Activated CD8-positive, alpha-beta T cell treated with anti-CD3 and anti-CD28 coated beads, Interleukin-2, amount 10 ng/mL, durations not matched to agents 7 days and 5 days (primary cell): ENCODE data around the gene RPS3. TPM values are rescaled to one million over a fixed set of nuclear protein-coding genes. Genes with fewer than 3 reads are reported as not detected.

Experiments
- ATAC-seq: fragments of 150-1000 bp; cut with Tn5 transposase; one replicate; pipeline ENCODE4 v1.10.0; 2021; ENCODE audit warnings: moderate library complexity
- CTCF ChIA-PET: fragments of 350-600 bp; sonication (Branson Sonifier 250); formaldehyde crosslinking; loops from one replicate; lab custom pipeline; 2021; ENCODE audit warnings: antibody characterized with exemption; lab: Charles Lee
- POLR2A ChIA-PET: fragments of 350-600 bp; sonication (Branson Sonifier 250); formaldehyde crosslinking; loops from one replicate; lab custom pipeline; 2021; ENCODE audit warnings: antibody characterized with exemption; lab: Charles Lee
- DNase-seq: peaks from one replicate; pipeline ENCODE4 v3.0.0-alpha.2; 2020
- H3K27ac Mint-ChIP-seq: one replicate; pipeline ENCODE4 v1.8.0; 2021; ENCODE audit warnings: mild to moderate bottlenecking, mixed read lengths
- H3K27me3 Mint-ChIP-seq: one replicate; pipeline ENCODE4 v1.8.0; 2021; ENCODE audit warnings: low read depth, mixed read lengths
- H3K36me3 Mint-ChIP-seq: one replicate; pipeline ENCODE4 v1.8.0; 2021; ENCODE audit warnings: low read depth, mixed read lengths
- H3K4me1 Mint-ChIP-seq: one replicate; pipeline ENCODE4 v1.8.0; 2021; ENCODE audit warnings: low read depth, mixed read lengths
- H3K4me3 Mint-ChIP-seq: one replicate; pipeline ENCODE4 v1.8.0; 2021; ENCODE audit warnings: mild to moderate bottlenecking, mixed read lengths
- H3K9me3 Mint-ChIP-seq: one replicate; pipeline ENCODE4 v1.8.0; 2022; ENCODE audit warnings: mixed read lengths; ENCODE audit not compliant: insufficient read depth
- total RNA-seq, 2 experiments: library from RNA; stranded (reverse); gene quantifications; one replicate each; pipeline ENCODE4 v1.2.3, GENCODE V29; 2021

RPS3 gene
- total RNA-seq, 2 experiments from 2014 or later, result 2,820 to 2,871 TPM

DNA sequence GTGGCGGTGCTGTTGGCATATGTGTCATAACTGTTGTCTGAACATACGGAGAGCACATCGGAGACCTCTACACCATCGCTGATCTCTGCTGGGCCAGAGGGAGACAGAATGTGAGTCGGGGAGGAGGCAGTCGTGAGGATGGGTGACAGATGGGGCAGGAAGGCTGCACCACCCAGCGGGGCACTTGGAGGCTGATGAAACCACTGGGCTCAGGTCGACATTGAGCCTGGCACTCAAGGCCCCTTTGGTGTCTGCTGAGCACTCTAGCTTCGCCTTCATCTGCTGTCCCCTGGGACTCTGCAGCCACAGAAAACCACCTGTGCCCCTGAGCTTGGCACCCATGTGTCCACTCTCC, 36.2 kb downstream of the RPS3 start:
- H3K27me3 Mint-ChIP-seq, result peaks cover 29% of the 10 kb centered on the region
- CTCF ChIA-PET, result interaction anchor here (1.2 to 1.8 kb wide), 2 partner anchors 10 to 96 kb away, joined by 5 read pairs; no protein-coding TSS in a partner anchor
- H3K27ac Mint-ChIP-seq, result no peak overlapping the region
- ATAC-seq (no peak), DNase-seq (no peak)
- H3K4me3 Mint-ChIP-seq, result no peak overlapping the region
- peaks cover 3% of the 10 kb centered on the region for H3K4me1 Mint-ChIP-seq
- H3K9me3 Mint-ChIP-seq, result no peaks in the 10 kb centered on the region
- H3K36me3 Mint-ChIP-seq, result no peaks in the 10 kb centered on the region
- POLR2A ChIA-PET, result no interaction called here

DNA sequence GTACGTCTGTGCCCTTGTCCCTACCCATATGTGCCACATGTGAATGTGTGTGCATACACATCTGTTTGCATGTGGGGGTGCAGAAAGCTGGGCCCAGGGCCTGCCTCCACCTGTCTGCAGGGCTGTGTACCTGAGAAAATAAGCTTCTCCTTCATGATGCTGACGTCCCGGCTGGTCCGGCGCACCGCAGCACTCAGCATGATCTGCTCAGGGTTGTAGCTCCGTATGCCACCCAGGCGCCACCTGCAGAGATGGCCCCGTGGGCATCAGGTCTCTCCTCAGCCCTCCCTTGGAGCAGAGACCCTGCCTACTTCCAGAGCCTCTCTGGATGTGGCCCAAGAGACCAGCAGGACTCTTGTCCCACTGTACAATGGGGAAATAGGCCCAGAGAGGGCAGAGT, 37.5 kb downstream of the RPS3 start:
- no peak for ATAC-seq
- ChIA-PET POLR2A (interaction anchor here (0.6 kb wide), 2 partner anchors 16 to 24 kb away, joined by 3 to 4 read pairs; no protein-coding TSS in a partner anchor), CTCF (interaction anchor here (0.7 to 1.2 kb wide), 3 partner anchors 9 to 95 kb away, joined by 3 to 5 read pairs (median 4); partner anchors contain the start of gene GDPD5)
- H3K9me3 Mint-ChIP-seq, result no peaks in the 10 kb centered on the region
- no peak overlapping the region for H3K27ac Mint-ChIP-seq
- H3K27me3 Mint-ChIP-seq, result peaks cover 16% of the 10 kb centered on the region
- H3K4me1 Mint-ChIP-seq, result no peaks in the 10 kb centered on the region
- H3K4me3 Mint-ChIP-seq, result no peak overlapping the region
- DNase-seq, result no peak
- no peaks in the 10 kb centered on the region for H3K36me3 Mint-ChIP-seq

DNA sequence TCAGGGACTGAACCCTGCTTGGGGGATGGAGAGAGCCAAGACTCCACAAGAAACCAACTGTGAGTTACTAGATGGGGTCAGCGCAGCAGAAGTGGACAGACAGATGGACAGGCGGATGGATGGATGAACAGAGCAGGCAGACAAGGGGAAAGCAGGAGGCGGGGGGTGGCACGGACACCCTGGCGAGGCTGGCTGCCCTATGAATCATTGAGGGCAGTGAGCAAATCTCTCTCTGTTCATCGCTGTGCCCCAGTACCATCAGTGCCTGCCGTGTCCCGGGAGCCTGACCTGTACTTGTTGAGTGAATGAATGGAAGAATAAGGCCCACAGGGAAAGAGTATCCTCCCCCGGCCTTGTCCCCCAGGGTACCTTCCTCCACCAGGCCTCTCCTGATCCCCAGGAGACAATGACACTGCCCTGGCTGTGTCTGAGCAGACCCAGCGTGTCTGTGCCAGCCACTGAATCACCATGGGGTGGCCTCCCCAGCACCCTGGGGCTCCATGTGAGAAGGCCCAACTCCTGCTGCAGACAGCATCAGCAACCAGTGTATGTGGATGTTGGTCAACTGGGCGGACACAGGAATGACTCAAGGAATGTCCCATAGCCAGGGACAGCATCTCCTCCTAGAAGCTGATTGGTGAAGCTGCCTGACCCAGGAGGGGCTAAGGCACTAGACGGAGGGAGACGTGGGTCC, 38.8 kb downstream of the RPS3 start:
- no peaks in the 10 kb centered on the region for H3K36me3 Mint-ChIP-seq
- no peaks in the 10 kb centered on the region for H3K4me1 Mint-ChIP-seq
- POLR2A ChIA-PET, result interaction anchor here (1.1 kb wide), 1 partner anchor 8 kb away, joined by 3 read pairs; no protein-coding TSS in a partner anchor
- peaks cover 5% of the 10 kb centered on the region for H3K27me3 Mint-ChIP-seq
- DNase-seq, result no peak
- H3K4me3 Mint-ChIP-seq, result no peak overlapping the region
- no peak overlapping the region for H3K27ac Mint-ChIP-seq
- no peaks in the 10 kb centered on the region for H3K9me3 Mint-ChIP-seq
- no peak for ATAC-seq
- CTCF ChIA-PET, result interaction anchor here (9.2 kb wide), 1 partner anchor 90 kb away, joined by 237 read pairs; the partner anchor contains the start of gene GDPD5

DNA sequence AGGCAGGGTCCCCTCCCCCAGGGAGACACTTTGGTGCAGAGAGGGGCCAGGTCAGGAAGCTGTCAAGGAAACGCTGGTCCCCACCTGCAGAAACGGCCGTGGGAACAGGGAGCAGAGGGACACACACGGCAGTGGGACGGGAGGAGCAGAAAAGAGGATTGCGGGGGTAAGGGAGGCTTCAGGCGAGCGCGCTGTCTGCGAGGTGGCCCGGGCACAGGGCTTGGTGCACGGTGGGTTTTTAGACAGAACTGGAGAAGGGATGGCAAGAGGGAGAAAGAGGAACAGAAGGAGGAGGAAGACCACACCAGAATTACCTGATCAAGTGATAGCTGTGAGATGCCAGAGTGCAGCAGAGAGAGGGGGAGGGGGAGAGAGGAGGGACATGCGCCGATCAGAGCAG, 39.7 kb downstream of the RPS3 start:
- Mint-ChIP-seq H3K27me3 (peaks cover 1% of the 10 kb centered on the region), H3K9me3 (no peaks in the 10 kb centered on the region), H3K4me1 (no peaks in the 10 kb centered on the region), H3K36me3 (no peaks in the 10 kb centered on the region), H3K4me3 (no peak overlapping the region), H3K27ac (no peak overlapping the region)
- ChIA-PET POLR2A (interaction anchor here (1.1 kb wide), 1 partner anchor 9 kb away, joined by 3 read pairs; no protein-coding TSS in a partner anchor), CTCF (interaction anchor here (9.2 kb wide), 1 partner anchor 90 kb away, joined by 237 read pairs; the partner anchor contains the start of gene GDPD5)
- ATAC-seq, result no peak
- no peak for DNase-seq

GRCh38 chr11:75439495-75440120, 40.3 kb downstream of the RPS3 start:
- POLR2A ChIA-PET, result no interaction called here
- no peak overlapping the region for H3K4me3 Mint-ChIP-seq
- no peaks in the 10 kb centered on the region for H3K9me3 Mint-ChIP-seq
- H3K27ac Mint-ChIP-seq, result no peak overlapping the region
- CTCF ChIA-PET, result interaction anchor here (9.2 kb wide), 1 partner anchor 89 kb away, joined by 237 read pairs; the partner anchor contains the start of gene GDPD5
- no peaks in the 10 kb centered on the region for H3K4me1 Mint-ChIP-seq
- H3K36me3 Mint-ChIP-seq, result no peaks in the 10 kb centered on the region
- DNase-seq, result no peak
- peaks cover 1% of the 10 kb centered on the region for H3K27me3 Mint-ChIP-seq
- no peak for ATAC-seq

- Mint-ChIP-seq H3K36me3 (no peaks in the 10 kb centered on the region), H3K27ac (no peak overlapping the region), H3K27me3 (peaks cover 1% of the 10 kb centered on the region), H3K4me1 (no peaks in the 10 kb centered on the region), H3K4me3 (no peak overlapping the region), H3K9me3 (no peaks in the 10 kb centered on the region)
- POLR2A ChIA-PET, result interaction anchor here (0.9 to 1.3 kb wide), 2 partner anchors 84 to 89 kb away, joined by 3 read pairs; partner anchors contain the start of gene GDPD5
- DNase-seq (no peak), ATAC-seq (no peak)
- CTCF ChIA-PET, result interaction anchor here (9.2 kb wide), 1 partner anchor 87 kb away, joined by 237 read pairs; the partner anchor contains the start of gene GDPD5
These were observed 41.9 kb downstream of the RPS3 start for GRCh38 chr11:75440960-75441803.

DNA sequence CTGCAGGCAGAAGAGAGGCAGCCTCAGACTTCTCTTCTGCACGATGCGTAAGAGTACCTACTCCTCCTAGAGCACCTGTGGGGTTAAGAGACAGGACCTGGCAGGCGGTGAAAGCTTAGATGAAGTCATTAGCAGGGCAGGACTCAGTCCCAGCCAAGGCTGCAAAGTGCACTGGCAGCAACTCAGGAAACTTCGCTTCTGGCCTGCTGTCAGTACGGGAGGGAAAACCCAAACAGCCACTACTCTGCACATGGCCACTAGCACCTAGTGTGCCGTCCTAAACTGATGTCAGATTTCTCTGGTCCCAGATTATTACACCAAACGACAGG, 42.5 kb downstream of the RPS3 start:
- H3K36me3 Mint-ChIP-seq, result no peaks in the 10 kb centered on the region
- no peaks in the 10 kb centered on the region for H3K9me3 Mint-ChIP-seq
- POLR2A ChIA-PET, result interaction anchor here (0.9 to 1.3 kb wide), 2 partner anchors 84 to 89 kb away, joined by 3 read pairs; partner anchors contain the start of gene GDPD5
- no peak for ATAC-seq
- CTCF ChIA-PET, result interaction anchor here (1.0 to 9.2 kb wide), 2 partner anchors 10 to 87 kb away, joined by 4 to 237 read pairs; partner anchors contain the start of gene GDPD5
- no peak overlapping the region for H3K27ac Mint-ChIP-seq
- H3K4me1 Mint-ChIP-seq, result no peaks in the 10 kb centered on the region
- no peak overlapping the region for H3K4me3 Mint-ChIP-seq
- DNase-seq, result no peak
- peaks cover 1% of the 10 kb centered on the region for H3K27me3 Mint-ChIP-seq

- Mint-ChIP-seq H3K27me3 (peaks cover 1% of the 10 kb centered on the region), H3K4me3 (no peak overlapping the region), H3K4me1 (no peaks in the 10 kb centered on the region), H3K9me3 (no peaks in the 10 kb centered on the region), H3K36me3 (no peaks in the 10 kb centered on the region), H3K27ac (no peak overlapping the region)
- DNase-seq (no peak), ATAC-seq (no peak)
- POLR2A ChIA-PET, result interaction anchor here (0.9 kb wide), 1 partner anchor 88 kb away, joined by 3 read pairs; no protein-coding TSS in a partner anchor
- CTCF ChIA-PET, result interaction anchor here (1.0 to 9.2 kb wide), 2 partner anchors 9 to 86 kb away, joined by 4 to 237 read pairs; partner anchors contain the start of gene GDPD5
These were observed 43.0 kb downstream of the RPS3 start for GRCh38 chr11:75442161-75442885.

DNA sequence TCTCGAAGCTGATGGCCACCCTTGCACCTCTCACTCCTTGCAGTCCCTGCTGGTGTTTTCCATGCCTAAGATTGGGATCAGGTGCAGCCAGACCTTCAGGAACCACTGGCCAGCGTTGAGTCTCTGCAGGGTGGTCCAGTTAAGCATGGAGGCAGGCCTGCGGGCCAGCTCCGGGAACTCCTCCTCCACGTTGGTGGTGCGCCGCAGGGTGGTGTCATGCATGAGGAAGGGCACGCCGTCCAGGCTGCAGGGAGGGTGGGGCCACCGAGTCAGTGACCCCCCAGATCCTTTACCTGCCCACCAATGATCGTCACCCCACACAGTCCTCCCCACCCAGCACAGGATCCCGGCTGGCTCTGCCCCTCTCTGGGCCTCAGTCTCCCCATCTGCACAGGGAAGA, 43.7 kb downstream of the RPS3 start:
- ATAC-seq, result no peak
- no peak overlapping the region for H3K27ac Mint-ChIP-seq
- ChIA-PET CTCF (interaction anchor here (0.9 to 9.2 kb wide), 3 partner anchors 8 to 86 kb away, joined by 3 to 237 read pairs (median 4); partner anchors contain the start of gene GDPD5), POLR2A (no interaction called here)
- DNase-seq, result no peak
- H3K9me3 Mint-ChIP-seq, result no peaks in the 10 kb centered on the region
- H3K36me3 Mint-ChIP-seq, result no peaks in the 10 kb centered on the region
- no peak overlapping the region for H3K4me3 Mint-ChIP-seq
- H3K4me1 Mint-ChIP-seq, result no peaks in the 10 kb centered on the region
- peaks cover 1% of the 10 kb centered on the region for H3K27me3 Mint-ChIP-seq

DNA sequence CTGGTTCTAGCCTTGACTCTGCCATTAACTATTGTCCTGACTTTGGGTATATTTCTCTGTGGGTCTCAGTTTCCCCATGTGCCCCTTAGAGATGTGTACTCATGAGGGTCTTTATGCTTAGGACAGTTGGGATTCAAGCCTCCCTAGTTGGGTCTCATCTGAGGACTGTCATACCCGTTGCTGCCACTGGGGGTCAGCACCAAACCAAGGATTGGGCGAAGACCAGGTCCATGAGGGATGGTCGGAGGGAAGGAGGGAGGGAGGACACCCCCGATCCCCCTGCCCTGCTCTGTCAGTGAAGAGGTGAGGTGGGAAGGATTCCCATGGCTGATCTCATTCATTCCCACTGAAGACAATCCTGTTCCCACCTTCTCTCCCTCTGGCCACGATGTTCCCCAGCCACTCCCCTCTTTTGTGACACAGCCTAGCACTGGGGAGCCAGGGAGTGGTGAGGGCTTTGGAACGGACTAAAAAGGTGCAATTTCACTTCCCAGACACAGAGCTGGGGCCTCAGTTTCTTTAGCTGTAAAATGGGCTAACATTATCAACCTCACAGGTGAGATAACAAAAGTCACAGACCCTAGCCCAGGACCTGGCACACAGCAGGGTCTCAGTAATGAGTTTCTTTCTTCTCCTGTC, 46.1 kb downstream of the RPS3 start:
- Mint-ChIP-seq H3K36me3 (no peaks in the 10 kb centered on the region), H3K9me3 (no peaks in the 10 kb centered on the region), H3K4me1 (no peaks in the 10 kb centered on the region), H3K27ac (no peak overlapping the region), H3K27me3 (no peaks in the 10 kb centered on the region), H3K4me3 (no peak overlapping the region)
- DNase-seq (peak; percentile 78), ATAC-seq (peak; percentile 80)
- ChIA-PET CTCF (interaction anchor here (0.6 to 9.2 kb wide), 19 partner anchors 9 to 240 kb away, joined by 3 to 237 read pairs (median 5); partner anchors contain the start of gene GDPD5), POLR2A (no interaction called here)
